GM10266 (cell line): ENCODE results near the gene TPM3.

Experiments
- DNase-seq: peaks from one replicate; pipeline ENCODE4 v3.0.0; 2012; ENCODE audit errors: extremely low spot score
- TF ChIP-seq, protein P1 (sequence below): IDR thresholded peaks from 2 replicates; pipeline ENCODE4 v1.5.1; 2012; ENCODE audit warnings: mild to moderate bottlenecking, low read depth; ENCODE audit not compliant: control insufficient read depth, insufficient read depth; ENCODE audit errors: missing control alignments

The TPM3 gene

DNA sequence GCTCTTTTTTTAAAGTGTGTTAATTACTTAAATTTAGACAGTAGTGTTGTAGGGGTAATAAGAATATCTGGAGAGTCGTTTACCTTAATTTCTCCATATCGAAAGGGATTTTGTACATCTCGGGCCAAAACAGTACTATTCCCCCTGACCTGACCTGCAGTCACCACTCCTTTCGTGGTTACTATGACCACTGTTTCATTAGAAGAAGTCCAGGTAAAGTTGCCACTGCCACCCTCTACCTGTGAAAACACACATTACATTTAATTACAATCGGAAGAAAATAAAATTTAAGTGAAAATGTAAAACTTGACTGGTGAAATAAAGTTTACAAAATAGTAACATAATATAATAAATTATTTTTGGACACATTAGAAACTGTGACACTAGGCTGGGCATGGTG is 74.3 kb downstream of the TPM3 start:
- no peak for DNase-seq
- TF ChIP-seq, protein P1, sequence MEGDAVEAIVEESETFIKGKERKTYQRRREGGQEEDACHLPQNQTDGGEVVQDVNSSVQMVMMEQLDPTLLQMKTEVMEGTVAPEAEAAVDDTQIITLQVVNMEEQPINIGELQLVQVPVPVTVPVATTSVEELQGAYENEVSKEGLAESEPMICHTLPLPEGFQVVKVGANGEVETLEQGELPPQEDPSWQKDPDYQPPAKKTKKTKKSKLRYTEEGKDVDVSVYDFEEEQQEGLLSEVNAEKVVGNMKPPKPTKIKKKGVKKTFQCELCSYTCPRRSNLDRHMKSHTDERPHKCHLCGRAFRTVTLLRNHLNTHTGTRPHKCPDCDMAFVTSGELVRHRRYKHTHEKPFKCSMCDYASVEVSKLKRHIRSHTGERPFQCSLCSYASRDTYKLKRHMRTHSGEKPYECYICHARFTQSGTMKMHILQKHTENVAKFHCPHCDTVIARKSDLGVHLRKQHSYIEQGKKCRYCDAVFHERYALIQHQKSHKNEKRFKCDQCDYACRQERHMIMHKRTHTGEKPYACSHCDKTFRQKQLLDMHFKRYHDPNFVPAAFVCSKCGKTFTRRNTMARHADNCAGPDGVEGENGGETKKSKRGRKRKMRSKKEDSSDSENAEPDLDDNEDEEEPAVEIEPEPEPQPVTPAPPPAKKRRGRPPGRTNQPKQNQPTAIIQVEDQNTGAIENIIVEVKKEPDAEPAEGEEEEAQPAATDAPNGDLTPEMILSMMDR, result no peak

- no peak for DNase-seq
- TF ChIP-seq, protein P1, result no peak
These were observed 76.7 kb downstream of the TPM3 start for GRCh38 chr1:154115180-154115579.
